ENCODE data around the gene SAMMSON.

The SAMMSON gene

GRCh38 chr3:69994919-69995318 lies 4.6 kb upstream of the SAMMSON start:
- H3K27ac ChIP-seq (replicated peaks): no peak overlapping the region
- no peaks in the 10 kb centered on the region for H3K27me3 ChIP-seq (ENCODE audit: insufficient read depth, poor library complexity, severe bottlenecking)
- TF ChIP-seq SPI1 (IDR thresholded peaks at IDR 0.05; ENCODE audit: borderline replicate concordance, low read depth): no peak
- TF ChIP-seq GABPA (IDR thresholded peaks at IDR 0.05; ENCODE audit: low read depth): no peak
- no peak for TF ChIP-seq CTCF (IDR thresholded peaks at IDR 0.05; ENCODE audit: insufficient read depth, low read length)
- no peak for TF ChIP-seq POLR2AphosphoS5 (IDR thresholded peaks at IDR 0.05; ENCODE audit: low read depth)
- TF ChIP-seq REST (IDR thresholded peaks at IDR 0.05; ENCODE audit: insufficient replicate concordance, low read depth): no peak
- DNase-seq (ENCODE audit: low read depth in 1 of 2, low spot score in 1 of 2): no peak
- no peak overlapping the region for H3K4me3 ChIP-seq (replicated peaks; ENCODE audit: insufficient read depth, low read length)

- Histone ChIP-seq H3K27ac (replicated peaks) (no peak overlapping the region), H3K27me3 (ENCODE audit: insufficient read depth, poor library complexity, severe bottlenecking) (no peaks in the 10 kb centered on the region), H3K4me3 (replicated peaks; ENCODE audit: insufficient read depth, low read length) (no peak overlapping the region)
- no peak for TF ChIP-seq CTCF (IDR thresholded peaks at IDR 0.05; ENCODE audit: insufficient read depth, low read length)
- TF ChIP-seq REST (IDR thresholded peaks at IDR 0.05; ENCODE audit: insufficient replicate concordance, low read depth): no peak
- DNase-seq (ENCODE audit: low read depth in 1 of 2, low spot score in 1 of 2): no peak
Measured at GRCh38 chr3:69997631-69998307, 1.8 kb upstream of the SAMMSON start.

- no peaks in the 10 kb centered on the region for H3K27me3 ChIP-seq (ENCODE audit: insufficient read depth, poor library complexity, severe bottlenecking)
- no peak for DNase-seq (ENCODE audit: low read depth in 1 of 2, low spot score in 1 of 2)
- H3K27ac ChIP-seq (replicated peaks): no peak overlapping the region
- TF ChIP-seq POLR2AphosphoS5 (IDR thresholded peaks at IDR 0.05; ENCODE audit: low read depth): no peak
- no peak for TF ChIP-seq SPI1 (IDR thresholded peaks at IDR 0.05; ENCODE audit: borderline replicate concordance, low read depth)
- no peak for TF ChIP-seq REST (IDR thresholded peaks at IDR 0.05; ENCODE audit: insufficient replicate concordance, low read depth)
- TF ChIP-seq GABPA (IDR thresholded peaks at IDR 0.05; ENCODE audit: low read depth): no peak
- TF ChIP-seq CTCF (IDR thresholded peaks at IDR 0.05; ENCODE audit: insufficient read depth, low read length): no peak
- no peak overlapping the region for H3K4me3 ChIP-seq (replicated peaks; ENCODE audit: insufficient read depth, low read length)
Measured at GRCh38 chr3:69998759-69999139, 784 bp upstream of the SAMMSON start.
